GM18909 (cell line): ENCODE results near the gene ENTREP1.

Experiments used
- ATAC-seq: cut with Tn5 transposase; IDR thresholded peaks from one replicate; pipeline ENCODE4 v1.9.1; 2021; ENCODE audit warnings: mild to moderate bottlenecking; ENCODE audit not compliant: unreplicated experiment, poor library complexity

Gene ENTREP1

GRCh38 chr9:69319324-69320025 is 5.5 kb upstream of the ENTREP1 start:
- no peak for ATAC-seq

- no peak for ATAC-seq
Measured at GRCh38 chr9:69322256-69322655, 2.8 kb upstream of the ENTREP1 start.

- ATAC-seq = no peak
Measured at GRCh38 chr9:69323861-69324260, 1.2 kb upstream of the ENTREP1 start.

GRCh38 chr9:69325409-69326212 is 596 bp downstream of the ENTREP1 start:
- peak; percentile 49 for ATAC-seq

- no peak for ATAC-seq
Measured at GRCh38 chr9:69326261-69326660, 1.2 kb downstream of the ENTREP1 start.

GRCh38 chr9:69330580-69330979 is 5.6 kb downstream of the ENTREP1 start:
- no peak for ATAC-seq

- ATAC-seq = no peak
Measured at GRCh38 chr9:69331444-69331843, 6.4 kb downstream of the ENTREP1 start.

- ATAC-seq = no peak
Measured at GRCh38 chr9:69332067-69332685, 7.2 kb downstream of the ENTREP1 start.

- ATAC-seq = no peak
Measured at GRCh38 chr9:69333716-69334115, 8.7 kb downstream of the ENTREP1 start.

GRCh38 chr9:69334317-69334716 is 9.3 kb downstream of the ENTREP1 start:
- ATAC-seq = no peak

- no peak for ATAC-seq
Measured at GRCh38 chr9:69339620-69340019, 14.6 kb downstream of the ENTREP1 start.

GRCh38 chr9:69340631-69341030 is 15.6 kb downstream of the ENTREP1 start:
- no peak for ATAC-seq

GRCh38 chr9:69342769-69343168 is 17.8 kb downstream of the ENTREP1 start:
- ATAC-seq = no peak

- no peak for ATAC-seq
Measured at GRCh38 chr9:69344459-69344858, 19.4 kb downstream of the ENTREP1 start.

GRCh38 chr9:69346596-69347390 is 21.8 kb downstream of the ENTREP1 start:
- no peak for ATAC-seq

GRCh38 chr9:69347607-69348006 is 22.6 kb downstream of the ENTREP1 start:
- ATAC-seq = no peak

- no peak for ATAC-seq
Measured at GRCh38 chr9:69351227-69351626, 26.2 kb downstream of the ENTREP1 start.

GRCh38 chr9:69355232-69355631 is 30.2 kb downstream of the ENTREP1 start:
- no peak for ATAC-seq

GRCh38 chr9:69357030-69357775 is 32.2 kb downstream of the ENTREP1 start:
- no peak for ATAC-seq

- no peak for ATAC-seq
Measured at GRCh38 chr9:69357821-69358220, 32.8 kb downstream of the ENTREP1 start.
